ENCODE data around the gene LCMT1.

- no peak for TF ChIP-seq CTCF (conservative IDR thresholded peaks at IDR 0.05; ENCODE audit: low read depth, low read length)
- no peak for TF ChIP-seq POLR2A (IDR thresholded peaks at IDR 0.05; ENCODE audit: low read depth, low read length)
- TF ChIP-seq USF2 (IDR thresholded peaks at IDR 0.05; ENCODE audit: low read depth, low read length): no peak
- no peak for TF ChIP-seq BHLHE40 (IDR thresholded peaks at IDR 0.05; ENCODE audit: low read depth, low read length)
- TF ChIP-seq RCOR1 (IDR thresholded peaks at IDR 0.05; ENCODE audit: insufficient replicate concordance, low read length): no peak
- no peak for TF ChIP-seq RAD21 (IDR thresholded peaks at IDR 0.05; ENCODE audit: low read length)
- TF ChIP-seq MXI1 (IDR thresholded peaks at IDR 0.05; ENCODE audit: borderline replicate concordance, low read depth, low read length): no peak
- no peak for TF ChIP-seq MAZ (IDR thresholded peaks at IDR 0.05; ENCODE audit: borderline replicate concordance, low read depth, low read length)
- no peak for TF ChIP-seq RFX5 (IDR thresholded peaks at IDR 0.05; ENCODE audit: low read depth, low read length)
- no peak for TF ChIP-seq CHD1 (IDR thresholded peaks at IDR 0.05; ENCODE audit: low read depth, low read length)
- TF ChIP-seq MAFK (IDR thresholded peaks at IDR 0.05; ENCODE audit: low read depth, low read length): peak; percentile 55
- TF ChIP-seq ELK1 (IDR thresholded peaks at IDR 0.05; ENCODE audit: borderline replicate concordance, low read depth, low read length): no peak
Observed at GRCh38 chr16:25121824-25122600, 10.5 kb downstream of the LCMT1 start.

Data from IMR-90 (cell line).